Epithelial cell of proximal tubule (primary cell): ENCODE results near the gene RNU5B-1. TPM values are rescaled to one million over a fixed set of nuclear protein-coding genes. Genes with fewer than 3 reads are reported as not detected.
"Not testable (repeated sequence)": the region's sequence is repeated elsewhere in the genome, so short reads cannot be mapped to it uniquely, and the experiment has no call there.

Source experiments
- DNase-seq: peaks from one replicate; pipeline ENCODE4 v3.0.0-alpha.2; 2011; ENCODE audit warnings: low read depth
- H3K4me3 ChIP-seq: 2 replicates; pipeline ENCODE4 v1.5.1; 2011; ENCODE audit warnings: low read depth, mild to moderate bottlenecking, low read length
- total RNA-seq: library from RNA; depleted of rRNA; stranded (reverse); fragments of >200 nt; gene quantifications from 2 replicates; pipeline ENCODE4 v1.2.3, GENCODE V29; 2015
- TF ChIP-seq, protein P1 (sequence below): conservative IDR thresholded peaks from 2 replicates; pipeline ENCODE4 v1.5.1; 2012; ENCODE audit warnings: low read depth, mild to moderate bottlenecking, low read length

The RNU5B-1 gene
- total RNA-seq, 1 donor from 2014 or later, result not detected

GRCh38 chr15:65344214-65344913 lies 39.9 kb downstream of the RNU5B-1 start:
- TF ChIP-seq, protein P1, sequence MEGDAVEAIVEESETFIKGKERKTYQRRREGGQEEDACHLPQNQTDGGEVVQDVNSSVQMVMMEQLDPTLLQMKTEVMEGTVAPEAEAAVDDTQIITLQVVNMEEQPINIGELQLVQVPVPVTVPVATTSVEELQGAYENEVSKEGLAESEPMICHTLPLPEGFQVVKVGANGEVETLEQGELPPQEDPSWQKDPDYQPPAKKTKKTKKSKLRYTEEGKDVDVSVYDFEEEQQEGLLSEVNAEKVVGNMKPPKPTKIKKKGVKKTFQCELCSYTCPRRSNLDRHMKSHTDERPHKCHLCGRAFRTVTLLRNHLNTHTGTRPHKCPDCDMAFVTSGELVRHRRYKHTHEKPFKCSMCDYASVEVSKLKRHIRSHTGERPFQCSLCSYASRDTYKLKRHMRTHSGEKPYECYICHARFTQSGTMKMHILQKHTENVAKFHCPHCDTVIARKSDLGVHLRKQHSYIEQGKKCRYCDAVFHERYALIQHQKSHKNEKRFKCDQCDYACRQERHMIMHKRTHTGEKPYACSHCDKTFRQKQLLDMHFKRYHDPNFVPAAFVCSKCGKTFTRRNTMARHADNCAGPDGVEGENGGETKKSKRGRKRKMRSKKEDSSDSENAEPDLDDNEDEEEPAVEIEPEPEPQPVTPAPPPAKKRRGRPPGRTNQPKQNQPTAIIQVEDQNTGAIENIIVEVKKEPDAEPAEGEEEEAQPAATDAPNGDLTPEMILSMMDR, result no peak
- H3K4me3 ChIP-seq, result no peak overlapping the region
- DNase-seq, result no peak

DNA sequence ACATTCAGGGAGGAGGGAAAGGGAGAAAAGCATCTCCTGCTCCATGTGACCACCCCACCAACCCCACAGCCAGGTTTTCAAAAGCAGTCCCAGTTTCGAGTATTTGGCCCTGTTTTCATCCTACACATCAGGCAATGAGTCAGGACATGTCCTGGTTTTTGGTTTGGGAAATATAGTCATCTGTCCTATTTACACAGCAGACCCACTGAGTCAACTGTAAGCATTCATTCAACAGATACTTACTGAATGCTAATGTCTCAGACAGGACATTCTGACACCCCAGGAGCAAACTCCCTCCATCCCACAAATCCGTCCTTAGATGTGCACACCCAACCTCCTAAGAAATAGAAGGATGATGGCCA lies 40.4 kb downstream of the RNU5B-1 start:
- H3K4me3 ChIP-seq, result no peak overlapping the region
- DNase-seq, result no peak
- TF ChIP-seq, protein P1, result no peak

GRCh38 chr15:65346856-65347598 lies 42.5 kb downstream of the RNU5B-1 start:
- H3K4me3 ChIP-seq, result no peak overlapping the region
- TF ChIP-seq, protein P1, result no peak
- DNase-seq, result no peak

DNA sequence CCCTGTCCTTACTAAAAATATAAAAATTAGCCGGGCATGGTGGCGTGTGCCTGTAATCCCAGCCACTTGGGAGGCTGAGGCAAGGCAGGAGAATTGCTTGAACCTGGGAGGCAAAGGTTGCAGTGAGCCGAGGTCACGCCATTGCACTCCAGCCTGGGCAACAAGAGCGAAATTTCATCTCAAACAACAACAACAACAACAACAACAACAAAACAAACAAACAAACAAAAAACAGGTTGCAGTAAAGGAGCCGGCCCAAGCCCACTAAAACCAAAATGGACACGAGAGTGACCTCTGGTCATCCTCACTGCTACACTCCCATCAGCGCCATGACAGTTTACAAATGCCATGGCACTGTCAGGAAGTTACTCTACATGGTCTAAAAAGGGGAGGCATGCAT lies 43.3 kb downstream of the RNU5B-1 start:
- DNase-seq, H3K4me3 ChIP-seq: not testable (repeated sequence)

DNA sequence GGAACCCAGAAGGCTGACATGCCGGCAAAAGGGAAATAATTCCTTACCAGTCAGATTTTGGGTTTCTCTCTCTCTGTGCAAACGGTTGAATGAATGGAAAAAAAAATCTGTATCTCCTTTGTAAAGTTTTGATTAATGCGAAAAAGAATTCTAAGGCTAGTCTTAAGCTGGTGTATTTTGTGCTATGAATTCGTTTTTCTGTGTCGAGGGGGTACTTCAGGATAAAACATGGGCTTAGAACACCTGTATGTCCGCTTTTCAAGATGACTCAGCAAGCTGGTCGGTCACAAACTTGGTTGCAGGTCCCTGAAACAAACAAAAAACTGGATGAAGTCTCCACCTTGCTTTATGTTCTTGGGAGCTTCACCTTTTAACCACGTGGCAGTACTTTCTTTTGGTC lies 44.9 kb downstream of the RNU5B-1 start:
- H3K4me3 ChIP-seq, result no peak overlapping the region
- DNase-seq, result no peak
- TF ChIP-seq, protein P1, result no peak

DNA sequence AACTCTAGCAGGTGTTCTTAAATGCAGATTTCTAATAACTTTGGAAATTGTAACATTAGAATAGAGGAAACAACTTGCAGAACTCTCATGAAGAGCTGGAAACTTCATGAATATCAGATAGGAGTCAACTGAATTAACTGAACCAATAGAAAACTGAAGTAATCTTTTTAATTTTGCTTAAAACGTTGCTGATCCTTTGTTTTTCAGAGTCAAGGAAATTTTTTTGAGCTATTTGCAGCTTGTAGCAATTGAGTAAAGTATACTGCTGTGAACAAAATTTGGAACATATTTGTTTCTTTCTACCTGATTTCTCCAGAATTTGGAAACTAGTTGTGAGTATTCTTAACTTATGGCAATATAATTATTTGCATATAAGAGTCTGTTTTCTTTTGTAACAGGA lies 47.5 kb downstream of the RNU5B-1 start:
- not testable (repeated sequence) for DNase-seq, H3K4me3 ChIP-seq

Other genes starting within 250 kb of the RNU5B-1 start
- not detected in 2 replicates for gene RASL12, start 236.7 kb upstream of the RNU5B-1 start, total RNA-seq
- not detected in 2 replicates for gene KBTBD13, start 227.9 kb upstream of the RNU5B-1 start, total RNA-seq
- 0.07 and 0.23 TPM in 2 replicates for gene UBAP1L, start 189.5 kb upstream of the RNU5B-1 start, total RNA-seq
- gene PDCD7, start 170.9 kb upstream of the RNU5B-1 start, total RNA-seq, result 24.6 and 26.3 TPM in 2 replicates
- gene CLPX, start 119.3 kb upstream of the RNU5B-1 start, total RNA-seq, result 20.0 and 24.3 TPM in 2 replicates
- gene CILP, start 93.2 kb upstream of the RNU5B-1 start, total RNA-seq, result not detected in 2 replicates
- gene PARP16, start 17.8 kb upstream of the RNU5B-1 start, total RNA-seq, result 3.5 and 7.9 TPM in 2 replicates
- not detected in 2 replicates for gene RNU5A-1, start 8.6 kb upstream of the RNU5B-1 start, total RNA-seq
- gene IGDCC3, start 73.3 kb downstream of the RNU5B-1 start, total RNA-seq, result not detected in 2 replicates
- gene IGDCC4, start 118.3 kb downstream of the RNU5B-1 start, total RNA-seq, result 4.0 and 6.5 TPM in 2 replicates
- gene DPP8, start 213.0 kb downstream of the RNU5B-1 start, total RNA-seq, result 17.2 and 25.7 TPM in 2 replicates
- 127 and 157 TPM in 2 replicates for gene HACD3, start 225.8 kb downstream of the RNU5B-1 start, total RNA-seq